ENCODE results near the gene SLC5A1.

SLC5A1 gene

DNA sequence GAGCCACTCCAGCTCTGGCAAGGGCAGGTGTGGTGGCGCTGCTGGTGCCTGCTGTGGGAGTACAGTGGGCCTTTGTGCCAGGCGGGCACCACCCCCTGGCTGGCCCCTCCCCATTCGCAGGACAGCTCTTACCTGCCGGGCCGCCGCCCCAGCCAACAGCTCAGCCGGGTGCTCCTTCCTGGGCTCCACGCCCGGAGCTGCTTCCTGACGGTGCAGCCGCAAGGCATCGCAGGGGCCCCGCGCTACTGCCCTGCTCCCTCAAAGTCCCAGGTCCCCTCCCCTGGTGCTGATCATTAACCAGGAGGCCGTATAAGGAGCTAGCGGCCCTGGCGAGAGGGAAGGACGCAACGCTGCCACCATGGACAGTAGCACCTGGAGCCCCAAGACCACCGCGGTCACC is at the start of gene SLC5A1:
SLC5A1 (plus strand) TSS at position 338 of the 400 bp plus-strand sequence; CDS start at position 359, 21 bp downstream.
- no peak for DNase-seq

DNA sequence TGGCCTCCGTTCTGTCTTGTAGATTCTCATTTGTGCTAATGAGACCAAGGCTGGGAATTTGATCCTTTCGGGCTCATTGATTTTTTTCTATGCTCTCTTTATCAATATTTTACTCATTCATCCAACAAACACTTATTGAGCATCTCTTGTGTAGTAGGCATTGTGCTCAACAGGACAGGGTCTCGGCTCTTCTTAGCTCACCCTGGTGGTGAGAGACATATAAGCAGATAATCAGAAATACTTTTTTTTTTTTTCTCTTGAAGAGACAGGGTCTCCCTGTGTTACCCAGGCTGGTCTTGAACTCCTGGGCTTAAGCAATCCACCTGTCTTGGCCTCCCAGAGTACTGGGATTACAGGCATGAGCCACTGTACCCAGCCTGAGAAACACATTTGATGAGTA is 48.0 kb upstream of the SLC5A1 start:
- no peak for DNase-seq

DNA sequence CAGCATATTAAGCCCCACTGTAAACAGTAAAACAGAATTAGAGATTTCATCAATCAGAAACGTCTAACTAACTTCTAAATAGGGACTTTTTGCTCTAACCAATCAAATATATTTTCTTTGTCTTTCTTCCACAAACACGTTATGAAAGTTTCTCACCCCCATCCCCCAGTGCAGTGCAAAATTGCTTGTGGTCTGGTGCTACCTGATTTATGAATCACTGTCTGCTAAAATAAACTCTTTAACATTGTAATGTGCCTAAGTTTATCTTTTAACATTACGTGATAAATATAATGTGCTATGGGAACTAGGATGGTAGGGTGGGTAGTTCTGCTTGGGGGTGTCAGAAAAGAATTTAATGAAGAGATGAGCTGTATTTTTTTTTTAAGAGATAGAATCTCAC is 47.3 kb upstream of the SLC5A1 start:
- no peak for DNase-seq

DNA sequence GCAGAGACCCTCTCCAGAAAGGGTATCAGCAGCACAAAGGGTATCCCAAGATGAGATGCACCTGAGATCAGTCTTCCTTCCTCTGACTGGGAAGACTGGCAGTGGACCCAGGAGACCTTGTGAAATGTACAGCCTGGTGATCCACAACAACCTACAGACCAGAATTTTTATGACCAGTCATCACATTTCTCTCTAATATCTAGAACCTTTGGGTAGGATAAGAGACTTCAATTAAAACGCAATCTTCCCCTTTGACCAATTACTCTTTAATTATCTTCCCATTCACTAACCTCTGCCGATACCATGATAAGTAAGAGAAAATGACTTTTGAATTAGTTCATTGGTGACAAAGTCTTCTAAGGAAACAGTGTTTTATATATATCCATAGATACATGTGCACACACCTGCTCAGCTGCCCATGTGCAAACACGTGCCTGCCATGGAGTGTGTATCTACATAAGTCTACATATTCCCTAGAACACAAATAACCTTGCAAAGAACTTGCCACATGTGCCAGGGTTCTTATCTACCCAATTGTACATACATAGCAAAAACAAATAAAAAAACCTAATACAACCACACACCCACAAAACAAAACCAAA is 44.2 kb upstream of the SLC5A1 start:
- DNase-seq, result no peak

DNA sequence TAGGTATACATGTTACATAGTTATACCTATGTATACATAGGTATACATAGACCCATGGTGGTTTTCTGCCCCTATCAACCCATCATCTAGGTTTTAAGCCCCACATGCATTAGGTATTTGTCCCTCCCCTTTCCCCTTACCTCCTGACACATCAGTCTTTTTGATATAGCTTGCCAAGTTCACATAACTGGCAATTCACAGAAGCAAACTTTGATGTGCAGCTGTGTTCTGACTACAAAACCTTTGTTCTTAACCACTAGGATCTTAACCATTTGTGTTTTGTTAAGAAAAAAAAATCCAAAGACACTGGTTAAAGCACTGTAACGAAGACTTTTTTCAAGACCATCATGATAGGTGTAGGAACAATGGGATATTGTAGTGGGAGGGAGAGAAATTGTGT is 42.9 kb upstream of the SLC5A1 start:
- DNase-seq, result no peak

DNA sequence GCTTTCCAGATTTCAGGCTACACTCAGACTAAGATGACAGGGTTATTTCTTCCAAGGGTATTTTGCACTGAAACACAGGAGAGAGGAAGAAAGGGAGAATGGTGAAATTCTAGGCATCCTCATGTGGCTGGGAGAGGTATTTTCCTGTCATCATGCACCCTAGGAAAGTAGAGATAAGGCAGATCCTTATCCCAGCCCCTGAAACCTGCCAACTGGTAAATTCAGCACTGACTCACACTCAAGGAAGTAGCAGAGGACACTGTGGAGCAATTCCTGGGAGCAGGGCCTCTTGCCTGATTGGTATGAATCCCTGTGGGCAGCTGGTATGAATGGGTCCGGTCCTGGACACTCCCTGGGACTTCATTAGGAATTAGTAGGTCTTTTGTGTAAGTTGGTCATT is 37.6 kb upstream of the SLC5A1 start:
- DNase-seq, result no peak

GRCh38 chr22:32013200-32013599 is 29.9 kb upstream of the SLC5A1 start:
- DNase-seq, result no peak

DNA sequence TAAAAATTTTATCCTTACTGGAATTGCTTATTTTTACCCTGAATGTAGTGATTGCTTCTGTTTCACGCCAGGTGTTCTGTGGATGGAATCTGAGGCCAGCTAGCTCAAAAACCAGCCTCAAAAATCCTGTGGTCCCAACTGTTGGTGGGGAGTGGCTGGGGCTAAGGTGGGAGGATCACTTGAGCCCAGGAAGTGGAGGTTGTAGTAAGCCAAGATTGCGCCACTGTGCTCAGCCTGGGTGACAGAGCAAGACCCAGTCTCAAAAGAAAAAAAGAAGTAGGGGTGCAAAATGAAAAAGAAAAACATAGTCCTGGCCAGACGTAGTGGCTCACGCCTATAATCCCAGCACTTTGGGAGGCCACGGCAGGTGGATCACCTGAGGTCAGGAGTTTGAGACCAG is 27.0 kb upstream of the SLC5A1 start:
- DNase-seq, result no peak

DNA sequence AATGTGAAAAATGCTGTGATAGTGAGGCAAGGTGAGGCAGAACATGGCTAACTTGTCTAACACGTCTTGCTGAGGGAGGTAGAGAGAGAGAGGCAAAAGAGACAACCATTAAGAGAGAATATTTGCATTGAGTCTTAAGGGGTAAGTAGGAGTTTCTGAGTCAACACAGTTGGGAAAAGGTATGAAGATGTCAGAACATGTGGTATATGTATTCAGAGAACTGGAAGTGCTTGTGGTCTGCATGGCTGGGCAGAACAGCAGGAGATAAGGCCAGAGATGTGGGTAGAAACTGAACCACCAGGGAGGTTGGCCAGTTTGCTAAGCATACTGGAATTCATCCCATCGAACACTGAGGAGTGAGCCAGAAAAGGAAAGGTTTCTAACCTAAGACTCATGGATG is 25.0 kb upstream of the SLC5A1 start:
- no peak for DNase-seq

DNA sequence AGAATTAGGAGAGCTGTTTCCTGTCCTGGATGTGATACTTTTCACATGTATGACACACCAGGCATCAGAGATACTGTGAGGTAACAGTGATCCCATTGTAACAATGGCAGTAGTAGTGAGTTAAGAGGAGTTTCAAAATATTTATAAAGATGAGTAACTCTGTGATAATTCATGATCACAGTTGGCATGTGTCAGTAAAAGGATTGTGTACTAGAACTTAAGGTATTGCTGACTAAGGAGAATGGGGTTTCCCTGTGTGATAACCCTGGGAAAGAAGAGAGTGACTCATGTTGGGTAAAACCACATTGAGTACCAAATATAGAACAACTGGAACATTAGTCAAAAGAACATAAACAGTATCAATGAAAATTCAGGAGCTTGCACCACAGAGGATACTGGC is 22.9 kb upstream of the SLC5A1 start:
- DNase-seq, result no peak

DNA sequence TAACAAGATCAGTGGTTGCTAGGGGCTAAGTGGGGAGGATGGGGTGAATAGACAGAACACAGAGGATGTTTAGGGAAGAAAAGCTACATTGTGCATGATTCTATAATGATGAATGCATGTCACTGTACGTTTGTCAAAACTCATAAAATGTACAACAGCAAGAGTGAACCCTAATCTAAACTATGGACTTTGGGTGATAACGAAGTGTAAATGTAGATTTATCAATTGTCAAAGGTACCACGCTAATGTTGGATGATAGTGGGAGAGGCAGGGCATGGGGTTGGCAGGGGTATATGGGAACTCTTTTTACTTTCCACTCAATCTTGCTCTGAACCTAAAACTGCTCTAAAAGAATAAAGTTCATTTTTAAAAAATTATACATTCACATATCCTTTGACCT is 21.3 kb upstream of the SLC5A1 start:
- DNase-seq, result no peak

GRCh38 chr22:32023251-32023827 is 19.7 kb upstream of the SLC5A1 start:
- no peak for DNase-seq

DNA sequence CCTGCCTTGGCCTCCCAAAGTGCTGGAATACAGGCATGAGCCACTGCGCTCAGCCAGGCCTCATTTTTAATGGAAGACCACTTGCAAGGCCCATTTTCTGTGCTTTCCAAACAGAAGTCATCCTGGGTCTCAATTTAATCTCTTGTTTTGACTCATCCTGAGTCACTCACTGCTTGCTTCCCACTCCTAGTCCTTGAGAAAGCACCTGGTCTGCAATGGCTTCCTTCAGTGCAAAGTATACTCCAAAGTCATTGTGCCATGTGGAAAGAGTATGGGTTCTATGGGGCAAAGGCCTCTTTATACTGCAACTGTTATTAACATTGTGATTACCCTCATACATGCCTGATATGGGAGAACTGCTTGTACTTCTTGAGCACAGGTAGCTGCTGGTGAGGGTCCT is 18.3 kb upstream of the SLC5A1 start:
- no peak for DNase-seq

- DNase-seq, result no peak
These were observed 12.4 kb upstream of the SLC5A1 start for GRCh38 chr22:32030518-32031247.

GRCh38 chr22:32031466-32031865 is 11.6 kb upstream of the SLC5A1 start:
- no peak for DNase-seq

DNA sequence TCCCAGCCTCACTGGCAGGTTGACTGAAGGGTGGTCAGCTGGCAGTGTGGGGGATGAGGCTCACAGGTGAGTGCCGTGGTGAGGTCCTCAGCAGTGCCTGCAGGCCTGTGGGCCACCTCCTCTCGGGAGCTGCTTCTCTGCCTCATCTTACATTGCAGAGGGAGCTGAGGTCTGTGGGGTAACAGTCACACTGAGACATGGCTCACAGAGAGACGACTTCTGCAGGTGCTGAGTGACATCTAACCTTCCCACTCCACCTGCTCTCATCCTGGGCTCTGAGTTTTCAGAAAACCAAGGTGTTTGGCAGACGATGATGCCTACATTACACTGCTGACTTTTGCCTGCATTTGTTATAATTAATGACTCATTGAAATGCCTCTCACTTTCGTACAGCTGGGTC is 8.8 kb upstream of the SLC5A1 start:
- DNase-seq, result no peak

DNA sequence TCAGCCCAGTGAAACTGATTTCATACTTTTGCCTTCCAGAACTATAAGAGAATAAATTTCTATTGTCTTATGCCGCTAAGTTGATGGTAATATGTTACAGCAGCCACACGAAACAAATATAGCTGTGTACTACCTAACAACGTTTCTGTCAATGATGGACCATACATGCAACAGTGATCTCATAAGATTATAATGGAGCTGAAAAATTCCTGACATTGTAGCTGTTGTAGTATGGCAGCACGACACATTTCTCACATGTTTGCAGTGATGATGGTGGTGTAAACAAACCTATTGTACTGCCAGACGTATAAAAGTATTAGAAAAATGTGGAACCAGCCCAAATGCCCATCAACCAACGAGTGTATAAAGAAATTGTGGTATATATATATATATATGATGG is 5.8 kb upstream of the SLC5A1 start:
- DNase-seq, result no peak

- DNase-seq, result no peak
These were observed 2.6 kb upstream of the SLC5A1 start for GRCh38 chr22:32040324-32040904.

GRCh38 chr22:32043391-32043790 is 330 bp downstream of the SLC5A1 start:
- DNase-seq, result no peak

GRCh38 chr22:32044477-32044876 is 1.4 kb downstream of the SLC5A1 start:
- no peak for DNase-seq

GRCh38 chr22:32044913-32045312 is 1.9 kb downstream of the SLC5A1 start:
- no peak for DNase-seq

DNA sequence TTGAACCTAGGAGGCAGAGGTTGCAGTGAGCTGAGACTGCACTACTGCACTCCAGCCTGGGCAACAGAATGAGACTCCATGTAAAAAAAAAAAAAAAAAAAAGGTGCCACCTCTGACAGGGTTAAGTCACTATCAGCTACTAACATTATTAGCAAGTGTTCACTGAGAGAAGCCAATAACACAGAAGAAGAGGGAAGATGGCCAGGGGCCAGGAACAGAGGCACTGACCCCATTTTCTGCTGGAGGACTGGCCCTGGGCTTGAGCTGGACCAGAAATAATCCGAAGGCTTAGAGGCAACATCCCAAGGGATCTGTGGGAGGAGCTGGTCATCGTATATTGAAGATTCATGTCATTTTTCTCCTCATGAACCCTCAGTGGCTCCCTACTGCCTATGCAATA is 5.0 kb downstream of the SLC5A1 start:
- DNase-seq, result no peak

DNA sequence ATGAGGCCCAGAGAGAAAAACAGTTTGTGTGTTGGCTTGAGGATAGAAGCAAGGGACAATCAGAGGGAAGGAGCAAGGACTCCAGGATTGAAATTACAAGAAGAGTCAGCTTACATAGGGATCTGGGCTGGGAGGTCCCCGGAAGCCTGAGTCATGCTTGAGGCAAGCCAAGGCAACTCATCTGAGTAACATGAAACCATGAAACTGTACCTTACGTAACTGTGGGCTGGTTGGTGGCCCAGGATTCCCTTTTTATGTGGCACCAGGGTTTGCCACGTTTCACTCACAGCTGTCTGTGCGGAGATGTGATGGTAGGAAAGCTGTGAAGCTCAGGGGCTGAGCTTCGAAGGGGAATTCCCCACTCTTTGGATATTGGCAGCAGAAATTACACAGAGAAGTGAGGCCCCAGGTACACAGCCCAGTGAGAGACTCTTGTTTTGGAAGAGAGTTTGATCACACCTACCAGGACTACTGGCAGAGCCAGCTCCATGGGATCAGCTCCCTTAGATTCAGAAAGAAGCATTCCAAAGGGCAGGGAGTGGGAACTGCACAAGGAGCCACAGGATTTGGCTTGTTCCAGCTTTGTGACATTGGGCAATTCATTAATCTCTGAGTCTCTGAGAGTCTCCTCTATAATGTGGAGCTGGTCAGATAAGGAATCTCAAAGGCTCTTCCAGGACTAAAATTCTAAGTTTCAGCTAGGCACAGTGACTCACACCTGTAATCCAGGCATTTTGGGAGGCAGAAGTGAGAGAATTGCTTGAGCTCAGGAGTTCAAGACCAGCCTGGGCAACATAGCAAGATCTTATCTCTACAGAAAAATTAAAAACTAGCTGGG is 7.8 kb downstream of the SLC5A1 start:
- peak; percentile 82 for DNase-seq

All from activated effector memory CD4-positive, alpha-beta T cell treated with anti-CD3 and anti-CD28 coated beads, Interleukin-2, amount 50 U/mL, for 16 hours (primary cell).